Endothelial cell (in vitro differentiated cells): ENCODE data around the gene ZMIZ1. TPM values are rescaled to one million over a fixed set of nuclear protein-coding genes. Genes with fewer than 3 reads are reported as not detected.

Experiments used
- DNase-seq: peaks from one replicate; pipeline ENCODE4 v3.0.0; 2021; ENCODE audit warnings: low spot score
- H3K27ac Mint-ChIP-seq: one replicate; pipeline ENCODE4 v1.8.0; 2021; ENCODE audit warnings: mixed read lengths, inconsistent platforms; ENCODE audit not compliant: unreplicated experiment
- H3K27me3 Mint-ChIP-seq: one replicate; pipeline ENCODE4 v1.8.0; 2021; ENCODE audit warnings: mild to moderate bottlenecking, moderate library complexity, mixed read lengths, inconsistent platforms; ENCODE audit not compliant: unreplicated experiment
- H3K36me3 Mint-ChIP-seq: one replicate; pipeline ENCODE4 v1.8.0; 2021; ENCODE audit warnings: mild to moderate bottlenecking, low read depth, mixed read lengths, inconsistent platforms; ENCODE audit not compliant: unreplicated experiment
- H3K4me1 Mint-ChIP-seq: one replicate; pipeline ENCODE4 v1.8.0; 2021; ENCODE audit warnings: mild to moderate bottlenecking, mixed read lengths, inconsistent platforms; ENCODE audit not compliant: unreplicated experiment
- H3K4me3 Mint-ChIP-seq: one replicate; pipeline ENCODE4 v1.8.0; 2021; ENCODE audit warnings: mild to moderate bottlenecking, mixed read lengths, inconsistent platforms; ENCODE audit not compliant: unreplicated experiment
- H3K9me3 Mint-ChIP-seq: one replicate; pipeline ENCODE4 v1.8.0; 2021; ENCODE audit warnings: mixed read lengths, inconsistent platforms; ENCODE audit not compliant: unreplicated experiment
- total RNA-seq: library from RNA; stranded (reverse); fragmentation: NEBNext Ultra II Directional; extraction: Animal tissue kit (Norgen Biotek cat#: 25700); gene quantifications from one replicate; pipeline ENCODE4 v1.2.1, GENCODE V29; 2021; ENCODE audit not compliant: unreplicated experiment
- TF ChIP-seq, protein P1 (sequence below): fragments of 200-600 bp; sonication (generic); IDR thresholded peaks from one replicate; pipeline ENCODE4 v1.5.0; 2021; ENCODE audit warnings: antibody characterized with exemption; ENCODE audit not compliant: unreplicated experiment

ZMIZ1 gene
- total RNA-seq, 1 donor from 2014 or later = 102 TPM

- no peaks in the 10 kb centered on the region for H3K4me1 Mint-ChIP-seq
- H3K36me3 Mint-ChIP-seq = peaks cover 5% of the 10 kb centered on the region
- no peak overlapping the region for H3K4me3 Mint-ChIP-seq
- no peak for DNase-seq
- TF ChIP-seq, protein P1, sequence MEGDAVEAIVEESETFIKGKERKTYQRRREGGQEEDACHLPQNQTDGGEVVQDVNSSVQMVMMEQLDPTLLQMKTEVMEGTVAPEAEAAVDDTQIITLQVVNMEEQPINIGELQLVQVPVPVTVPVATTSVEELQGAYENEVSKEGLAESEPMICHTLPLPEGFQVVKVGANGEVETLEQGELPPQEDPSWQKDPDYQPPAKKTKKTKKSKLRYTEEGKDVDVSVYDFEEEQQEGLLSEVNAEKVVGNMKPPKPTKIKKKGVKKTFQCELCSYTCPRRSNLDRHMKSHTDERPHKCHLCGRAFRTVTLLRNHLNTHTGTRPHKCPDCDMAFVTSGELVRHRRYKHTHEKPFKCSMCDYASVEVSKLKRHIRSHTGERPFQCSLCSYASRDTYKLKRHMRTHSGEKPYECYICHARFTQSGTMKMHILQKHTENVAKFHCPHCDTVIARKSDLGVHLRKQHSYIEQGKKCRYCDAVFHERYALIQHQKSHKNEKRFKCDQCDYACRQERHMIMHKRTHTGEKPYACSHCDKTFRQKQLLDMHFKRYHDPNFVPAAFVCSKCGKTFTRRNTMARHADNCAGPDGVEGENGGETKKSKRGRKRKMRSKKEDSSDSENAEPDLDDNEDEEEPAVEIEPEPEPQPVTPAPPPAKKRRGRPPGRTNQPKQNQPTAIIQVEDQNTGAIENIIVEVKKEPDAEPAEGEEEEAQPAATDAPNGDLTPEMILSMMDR = no peak
- no peak overlapping the region for H3K27ac Mint-ChIP-seq
- no peaks in the 10 kb centered on the region for H3K9me3 Mint-ChIP-seq
- peaks cover 12% of the 10 kb centered on the region for H3K27me3 Mint-ChIP-seq
These were observed 276.7 kb downstream of the ZMIZ1 start for GRCh38 chr10:79345241-79346011.

DNA sequence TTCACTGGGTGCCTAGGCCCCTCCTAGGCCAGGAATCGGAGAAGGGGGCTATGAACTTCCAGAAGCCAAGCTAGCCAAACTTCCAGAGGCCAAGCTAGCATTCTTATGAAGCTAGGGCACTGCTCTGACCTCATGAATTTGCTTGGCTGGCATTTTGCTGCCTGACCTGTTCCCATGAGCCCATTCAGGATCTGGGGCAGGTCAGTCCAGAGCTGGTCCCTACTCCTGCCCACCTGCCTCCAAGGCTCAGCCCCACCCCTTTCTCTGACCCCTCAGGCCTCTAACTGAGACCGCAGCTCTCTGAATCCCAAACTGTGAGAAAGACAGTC, 277.2 kb downstream of the ZMIZ1 start:
- Mint-ChIP-seq H3K9me3 (no peaks in the 10 kb centered on the region), H3K27me3 (peaks cover 12% of the 10 kb centered on the region), H3K36me3 (peaks cover 6% of the 10 kb centered on the region), H3K4me1 (no peaks in the 10 kb centered on the region), H3K27ac (no peak overlapping the region), H3K4me3 (no peak overlapping the region)
- DNase-seq = no peak
- TF ChIP-seq, protein P1 = no peak

- DNase-seq = no peak
- H3K36me3 Mint-ChIP-seq = peaks cover 9% of the 10 kb centered on the region
- no peaks in the 10 kb centered on the region for H3K4me1 Mint-ChIP-seq
- TF ChIP-seq, protein P1 = no peak
- H3K9me3 Mint-ChIP-seq = no peaks in the 10 kb centered on the region
- H3K27me3 Mint-ChIP-seq = peaks cover 12% of the 10 kb centered on the region
- no peak overlapping the region for H3K27ac Mint-ChIP-seq
- H3K4me3 Mint-ChIP-seq = no peak overlapping the region
These were observed 277.8 kb downstream of the ZMIZ1 start for GRCh38 chr10:79346388-79347225.

GRCh38 chr10:79347226-79347893, 278.6 kb downstream of the ZMIZ1 start, which contains the start of gene PPIF:
PPIF (plus strand) TSS chr10:79347469; CDS start chr10:79347549, 80 bp downstream.
- Mint-ChIP-seq H3K9me3 (no peaks in the 10 kb centered on the region), H3K4me3 (peak within 1 kb of the TSS; percentile 62), H3K36me3 (peaks cover 9% of the 10 kb centered on the region), H3K4me1 (no peaks in the 10 kb centered on the region), H3K27me3 (peaks cover 10% of the 10 kb centered on the region), H3K27ac (no peak within 1 kb of the TSS)
- TF ChIP-seq, protein P1 = peak; percentile 94
- DNase-seq = peak; percentile 98
